Measurements from ENCODE around the gene SLC2A8. TPM values are rescaled to one million over a fixed set of nuclear protein-coding genes. Genes with fewer than 3 reads are reported as not detected.

The SLC2A8 gene
- total RNA-seq, 1 experiment from 2014 or later, result 37.4 TPM

GRCh38 chr9:127448112-127448805, 51.3 kb downstream of the SLC2A8 start (continued):
- no peak for TF ChIP-seq CREM (CRISPR knock-in tag; IDR thresholded peaks at IDR 0.05)
- no peak for TF ChIP-seq SOX15 (CRISPR knock-in tag; IDR thresholded peaks at IDR 0.05)
- TF ChIP-seq ARID4B (CRISPR knock-in tag; IDR thresholded peaks at IDR 0.05; ENCODE audit: borderline replicate concordance), result no peak
- TF ChIP-seq ZNF263 (CRISPR knock-in tag; IDR thresholded peaks at IDR 0.05; ENCODE audit: low read depth), result no peak
- TF ChIP-seq ZNF671 (CRISPR knock-in tag; IDR thresholded peaks at IDR 0.05), result 0 out of 2 replicates have a peak, but pooled peaks have one; percentile 6

- TF ChIP-seq ZNF416 (CRISPR knock-in tag; IDR thresholded peaks at IDR 0.05), result peak; percentile 22; the same call in 1 of the 2 replicates
- peak; percentile 26; the same call in 1 of the 2 replicates for TF ChIP-seq EMX1 (CRISPR knock-in tag; IDR thresholded peaks at IDR 0.05)
- TF ChIP-seq PRDM15 (CRISPR knock-in tag; IDR thresholded peaks at IDR 0.05), result no peak
- H3K9me3 Mint-ChIP-seq, result no peaks in the 10 kb centered on the region
- ATAC-seq, result no peak
- DNase-seq (ENCODE audit: low spot score), result no peak
- H3K27ac Mint-ChIP-seq, result peak overlapping the region; percentile 99
- ChIA-PET CTCF (no interaction called here), POLR2A (interaction anchor here (0.6 to 0.7 kb wide), 2 partner anchors 25 to 62 kb away, joined by 3 to 5 read pairs; partner anchors contain the start of gene ZNF79)
- H3K27me3 Mint-ChIP-seq (ENCODE audit: low read depth), result no peaks in the 10 kb centered on the region
- H3K4me3 Mint-ChIP-seq, result peak overlapping the region; percentile 97
- peaks cover 34% of the 10 kb centered on the region for H3K4me1 Mint-ChIP-seq
- H3K36me3 Mint-ChIP-seq, result peaks cover 70% of the 10 kb centered on the region
Observed at GRCh38 chr9:127449332-127449966, 52.5 kb downstream of the SLC2A8 start.

- DNase-seq (ENCODE audit: low spot score) (no peak), ATAC-seq (no peak)
- Mint-ChIP-seq H3K4me3 (peak overlapping the region; percentile 97), H3K4me1 (peaks cover 34% of the 10 kb centered on the region), H3K27ac (peak overlapping the region; percentile 99), H3K27me3 (ENCODE audit: low read depth) (no peaks in the 10 kb centered on the region), H3K9me3 (no peaks in the 10 kb centered on the region), H3K36me3 (peaks cover 64% of the 10 kb centered on the region)
- ChIA-PET CTCF (no interaction called here), POLR2A (interaction anchor here (0.6 to 0.9 kb wide), 2 partner anchors 10 to 62 kb away, joined by 4 to 5 read pairs; no protein-coding TSS in a partner anchor)
- TF ChIP-seq MLX (CRISPR knock-in tag; IDR thresholded peaks at IDR 0.05) (no peak), GABPB1 (CRISPR knock-in tag; IDR thresholded peaks at IDR 0.05) (no peak), KAT7 (CRISPR knock-in tag; IDR thresholded peaks at IDR 0.05; ENCODE audit: borderline replicate concordance) (no peak), USF1 (CRISPR knock-in tag; IDR thresholded peaks at IDR 0.05) (0 out of 2 replicates have a peak, but pooled peaks have one; percentile 7), E2F1 (CRISPR knock-in tag; IDR thresholded peaks at IDR 0.05) (no peak), FOXP1 (CRISPR knock-in tag; IDR thresholded peaks at IDR 0.05; ENCODE audit: borderline replicate concordance) (no peak), NFATC4 (CRISPR knock-in tag; IDR thresholded peaks at IDR 0.05) (peak; percentile 67; the same call in 1 of the 2 replicates), FOXP4 (CRISPR knock-in tag; IDR thresholded peaks at IDR 0.05) (no peak), ZNF232 (CRISPR knock-in tag; IDR thresholded peaks at IDR 0.05) (no peak), IRF1 (CRISPR knock-in tag; IDR thresholded peaks at IDR 0.05) (no peak)
Observed at GRCh38 chr9:127450243-127450760, 53.3 kb downstream of the SLC2A8 start.

Data from WTC11 (cell line).